Neutrophil (primary cell): ENCODE measurements around the gene AMH.
A peak's percentile ranks its signal among the peaks of the same experiment; 100 is the strongest.

Source experiments
- H3K27ac ChIP-seq: fragments of 200-600 bp; sonication (generic); 2 replicates; pipeline ENCODE4 v1.5.1; 2016; ENCODE audit warnings: mild to moderate bottlenecking, moderate library complexity
- H3K27me3 ChIP-seq: fragments of 200-600 bp; sonication (generic); 2 replicates; pipeline ENCODE4 v1.6.0; 2016; ENCODE audit warnings: mild to moderate bottlenecking
- H3K36me3 ChIP-seq: fragments of 200-600 bp; sonication (generic); 2 replicates; pipeline ENCODE4 v1.5.1; 2017
- H3K4me1 ChIP-seq, 2 experiments: fragments of 200-600 bp in 1 of 2; sonication (generic) in 1 of 2; 1 replicate in 1 of 2; 2 replicates in 1 of 2; pipeline versions ENCODE4 v1.5.1 to v1.6.1; 2013 to 2016; ENCODE audit warnings: low read depth in 1 of 2, low read length in 1 of 2, mild to moderate bottlenecking in 1 of 2, moderate library complexity in 1 of 2; ENCODE audit not compliant: control insufficient read depth in 1 of 2, insufficient read depth in 1 of 2
- H3K4me3 ChIP-seq, 2 experiments: fragments of 200-600 bp in 1 of 2; sonication (generic) in 1 of 2; 1 replicate in 1 of 2; 2 replicates in 1 of 2; pipeline ENCODE4 v1.5.1; 2013 to 2016; ENCODE audit warnings: low read depth in 1 of 2, low read length in 1 of 2, mild to moderate bottlenecking in 1 of 2, moderate library complexity in 1 of 2
- H3K9me3 ChIP-seq: fragments of 200-600 bp; sonication (generic); 2 replicates; pipeline ENCODE4 v1.5.1; 2016
- TF ChIP-seq, protein P1 (sequence below): fragments of 200-600 bp; sonication (generic); IDR thresholded peaks from 2 replicates; pipeline ENCODE4 v1.5.1; 2016; ENCODE audit warnings: antibody characterized with exemption

Gene AMH

DNA sequence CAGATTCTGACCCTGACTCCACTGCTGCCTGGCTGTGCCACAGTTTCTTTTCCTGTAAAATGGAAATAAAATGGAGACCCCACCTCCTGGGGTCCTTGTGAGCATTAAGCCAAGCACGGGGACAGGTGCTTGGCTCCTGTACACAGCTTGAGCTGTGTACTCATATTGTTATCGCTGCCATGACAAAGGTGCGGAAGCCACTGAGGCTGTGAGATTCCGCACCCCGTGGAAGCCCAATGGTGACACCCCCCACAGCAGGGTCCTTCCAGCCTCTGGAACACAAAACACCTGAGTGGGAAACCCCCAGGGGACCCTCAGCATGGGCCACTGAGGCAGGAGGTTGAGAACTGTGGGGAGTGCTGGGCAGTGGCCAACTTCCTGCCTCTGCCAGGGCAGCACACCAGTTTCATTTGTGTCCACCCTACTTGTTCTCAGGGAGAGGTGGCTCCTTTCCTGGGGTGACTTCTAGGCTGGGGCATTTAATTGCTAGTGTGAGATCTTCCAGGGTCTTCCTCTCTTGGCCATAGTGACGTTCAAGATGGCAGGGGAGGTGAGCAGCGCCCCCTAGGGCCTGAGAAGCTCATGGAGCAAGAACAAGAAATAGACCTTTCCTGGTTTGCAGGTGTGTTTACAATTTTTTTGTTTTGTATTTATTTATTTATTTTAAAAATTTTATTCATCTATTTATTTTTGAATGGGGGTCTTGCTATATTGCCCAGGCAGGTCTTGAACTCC, 12.5 kb downstream of the AMH start:
- Histone ChIP-seq H3K27ac (no peak overlapping the region), H3K36me3 (no peaks in the 10 kb centered on the region), H3K4me3 (no peak overlapping the region), H3K27me3 (no peaks in the 10 kb centered on the region), H3K4me1 (peaks cover 32 to 33% of the 10 kb centered on the region in 2 experiments), H3K9me3 (no peaks in the 10 kb centered on the region)
- TF ChIP-seq, protein P1, sequence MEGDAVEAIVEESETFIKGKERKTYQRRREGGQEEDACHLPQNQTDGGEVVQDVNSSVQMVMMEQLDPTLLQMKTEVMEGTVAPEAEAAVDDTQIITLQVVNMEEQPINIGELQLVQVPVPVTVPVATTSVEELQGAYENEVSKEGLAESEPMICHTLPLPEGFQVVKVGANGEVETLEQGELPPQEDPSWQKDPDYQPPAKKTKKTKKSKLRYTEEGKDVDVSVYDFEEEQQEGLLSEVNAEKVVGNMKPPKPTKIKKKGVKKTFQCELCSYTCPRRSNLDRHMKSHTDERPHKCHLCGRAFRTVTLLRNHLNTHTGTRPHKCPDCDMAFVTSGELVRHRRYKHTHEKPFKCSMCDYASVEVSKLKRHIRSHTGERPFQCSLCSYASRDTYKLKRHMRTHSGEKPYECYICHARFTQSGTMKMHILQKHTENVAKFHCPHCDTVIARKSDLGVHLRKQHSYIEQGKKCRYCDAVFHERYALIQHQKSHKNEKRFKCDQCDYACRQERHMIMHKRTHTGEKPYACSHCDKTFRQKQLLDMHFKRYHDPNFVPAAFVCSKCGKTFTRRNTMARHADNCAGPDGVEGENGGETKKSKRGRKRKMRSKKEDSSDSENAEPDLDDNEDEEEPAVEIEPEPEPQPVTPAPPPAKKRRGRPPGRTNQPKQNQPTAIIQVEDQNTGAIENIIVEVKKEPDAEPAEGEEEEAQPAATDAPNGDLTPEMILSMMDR: peak; percentile 35

GRCh38 chr19:2266183-2266993, 17.3 kb downstream of the AMH start:
- TF ChIP-seq, protein P1: peak; percentile 21
- Histone ChIP-seq H3K27ac (peak overlapping the region; percentile 99), H3K4me1 (peaks cover 59% of the 10 kb centered on the region in 2 experiments), H3K4me3 (peak overlapping the region; percentile 22 to 38), H3K36me3 (peaks cover 4% of the 10 kb centered on the region), H3K27me3 (no peaks in the 10 kb centered on the region), H3K9me3 (no peaks in the 10 kb centered on the region)

GRCh38 chr19:2268480-2268830, 19.3 kb downstream of the AMH start:
- peaks cover 25% of the 10 kb centered on the region for H3K36me3 ChIP-seq
- peaks cover 76 to 78% of the 10 kb centered on the region in 2 experiments for H3K4me1 ChIP-seq
- H3K27ac ChIP-seq: peak overlapping the region; percentile 99
- H3K4me3 ChIP-seq: peak overlapping the region; percentile 94 to 99
- no peaks in the 10 kb centered on the region for H3K9me3 ChIP-seq
- TF ChIP-seq, protein P1: no peak
- no peaks in the 10 kb centered on the region for H3K27me3 ChIP-seq

DNA sequence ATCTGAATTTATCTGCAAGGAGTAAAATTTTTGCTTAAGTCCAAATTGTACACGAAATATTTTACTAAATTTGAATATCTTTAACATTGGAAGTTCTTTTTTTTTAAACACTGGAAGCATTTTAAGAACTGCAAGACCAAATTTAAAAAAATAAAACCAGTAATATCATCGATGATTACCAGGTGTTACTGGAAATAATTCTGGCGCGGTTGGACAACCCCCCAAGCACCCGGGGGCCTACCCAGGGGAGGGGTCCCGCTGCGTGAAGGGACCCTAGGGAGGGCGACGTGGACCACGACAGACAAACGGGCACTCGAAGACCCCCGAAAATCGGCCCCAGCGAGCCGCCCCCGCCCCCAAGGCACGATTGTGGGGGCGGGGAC, 19.7 kb downstream of the AMH start:
- peaks cover 76 to 78% of the 10 kb centered on the region in 2 experiments for H3K4me1 ChIP-seq
- no peaks in the 10 kb centered on the region for H3K27me3 ChIP-seq
- no peaks in the 10 kb centered on the region for H3K9me3 ChIP-seq
- TF ChIP-seq, protein P1: no peak
- peaks cover 29% of the 10 kb centered on the region for H3K36me3 ChIP-seq
- peak overlapping the region; percentile 94 to 99 for H3K4me3 ChIP-seq
- peak overlapping the region; percentile 99 for H3K27ac ChIP-seq

GRCh38 chr19:2269244-2270156, 20.4 kb downstream of the AMH start:
- Histone ChIP-seq H3K9me3 (no peaks in the 10 kb centered on the region), H3K27ac (peak overlapping the region; percentile 99), H3K4me3 (peak overlapping the region; percentile 94 to 99), H3K4me1 (peaks cover 78 to 79% of the 10 kb centered on the region in 2 experiments), H3K27me3 (no peaks in the 10 kb centered on the region), H3K36me3 (peaks cover 35% of the 10 kb centered on the region)
- TF ChIP-seq, protein P1: peak; percentile 64
